Adipocyte (in vitro differentiated cells): ENCODE measurements around the gene AUTS2.
A peak's percentile ranks its signal among the peaks of the same experiment; 100 is the strongest.

ENCODE experiments used
- DNase-seq: peaks from one replicate; pipeline ENCODE4 v3.0.0-alpha.2; 2015; ENCODE audit warnings: low read depth
- H3K27me3 ChIP-seq: replicated peaks from 2 replicates; pipeline ENCODE4 v1.7.0; 2013; ENCODE audit warnings: mild to moderate bottlenecking, low read length, moderate library complexity; ENCODE audit not compliant: control insufficient read depth, insufficient read depth
- H3K36me3 ChIP-seq: 2 replicates; pipeline ENCODE4 v1.7.0; 2013; ENCODE audit warnings: low read length, mild to moderate bottlenecking, moderate library complexity; ENCODE audit not compliant: control insufficient read depth, insufficient read depth, severe bottlenecking
- H3K4me1 ChIP-seq: 2 replicates; pipeline ENCODE4 v1.7.0; 2013; ENCODE audit warnings: mild to moderate bottlenecking, low read length, moderate library complexity; ENCODE audit not compliant: control insufficient read depth, insufficient read depth
- H3K4me3 ChIP-seq: 2 replicates; pipeline ENCODE4 v1.7.0; 2013; ENCODE audit warnings: mild to moderate bottlenecking, low read length, moderate library complexity
- H3K9ac ChIP-seq: 2 replicates; pipeline ENCODE4 v1.7.0; 2013; ENCODE audit warnings: mild to moderate bottlenecking, low read length, moderate library complexity
- H3K9me3 ChIP-seq: 2 replicates; pipeline ENCODE4 v1.7.0; 2013; ENCODE audit warnings: mild to moderate bottlenecking, low read length, moderate library complexity; ENCODE audit not compliant: control insufficient read depth

Gene AUTS2

GRCh38 chr7:70303309-70303708 lies 705.0 kb downstream of the AUTS2 start:
- Histone ChIP-seq H3K4me1 (no peaks in the 10 kb centered on the region), H3K36me3 (no peaks in the 10 kb centered on the region), H3K4me3 (no peak overlapping the region), H3K9ac (no peak overlapping the region), H3K27me3 (no peaks in the 10 kb centered on the region), H3K9me3 (no peaks in the 10 kb centered on the region)
- DNase-seq: no peak

- Histone ChIP-seq H3K36me3 (no peaks in the 10 kb centered on the region), H3K4me1 (no peaks in the 10 kb centered on the region), H3K4me3 (no peak overlapping the region), H3K9ac (no peak overlapping the region), H3K9me3 (no peaks in the 10 kb centered on the region), H3K27me3 (no peaks in the 10 kb centered on the region)
- DNase-seq: no peak
Observed at GRCh38 chr7:70303780-70304179, 705.5 kb downstream of the AUTS2 start.

- Histone ChIP-seq H3K9me3 (no peaks in the 10 kb centered on the region), H3K36me3 (no peaks in the 10 kb centered on the region), H3K4me3 (no peak overlapping the region), H3K4me1 (no peaks in the 10 kb centered on the region), H3K27me3 (no peaks in the 10 kb centered on the region), H3K9ac (no peak overlapping the region)
- no peak for DNase-seq
Observed at GRCh38 chr7:70306173-70306572, 707.9 kb downstream of the AUTS2 start.

GRCh38 chr7:70307544-70308106 lies 709.4 kb downstream of the AUTS2 start:
- H3K4me3 ChIP-seq: no peak overlapping the region
- no peaks in the 10 kb centered on the region for H3K27me3 ChIP-seq
- H3K9ac ChIP-seq: no peak overlapping the region
- no peaks in the 10 kb centered on the region for H3K9me3 ChIP-seq
- DNase-seq: no peak
- H3K4me1 ChIP-seq: no peaks in the 10 kb centered on the region
- no peaks in the 10 kb centered on the region for H3K36me3 ChIP-seq

GRCh38 chr7:70312336-70312735 lies 714.1 kb downstream of the AUTS2 start:
- Histone ChIP-seq H3K4me3 (no peak overlapping the region), H3K9ac (no peak overlapping the region), H3K27me3 (no peaks in the 10 kb centered on the region), H3K36me3 (no peaks in the 10 kb centered on the region), H3K4me1 (peaks cover 7% of the 10 kb centered on the region), H3K9me3 (no peaks in the 10 kb centered on the region)
- DNase-seq: no peak

GRCh38 chr7:70313271-70313670 lies 715.0 kb downstream of the AUTS2 start:
- Histone ChIP-seq H3K9me3 (no peaks in the 10 kb centered on the region), H3K27me3 (no peaks in the 10 kb centered on the region), H3K4me3 (no peak overlapping the region), H3K36me3 (no peaks in the 10 kb centered on the region), H3K9ac (no peak overlapping the region), H3K4me1 (peaks cover 11% of the 10 kb centered on the region)
- no peak for DNase-seq

GRCh38 chr7:70313687-70314086 lies 715.4 kb downstream of the AUTS2 start:
- peaks cover 11% of the 10 kb centered on the region for H3K4me1 ChIP-seq

GRCh38 chr7:70314221-70314620 lies 715.9 kb downstream of the AUTS2 start:
- peaks cover 11% of the 10 kb centered on the region for H3K4me1 ChIP-seq
- H3K9ac ChIP-seq: no peak overlapping the region
- no peaks in the 10 kb centered on the region for H3K36me3 ChIP-seq
- H3K9me3 ChIP-seq: no peaks in the 10 kb centered on the region
- no peak overlapping the region for H3K4me3 ChIP-seq
- H3K27me3 ChIP-seq: no peaks in the 10 kb centered on the region
- DNase-seq: no peak

More at GRCh38 chr7:70313687-70314086, 715.4 kb downstream of the AUTS2 start:
- H3K4me3 ChIP-seq: no peak overlapping the region
- no peaks in the 10 kb centered on the region for H3K27me3 ChIP-seq
- no peak overlapping the region for H3K9ac ChIP-seq
- no peaks in the 10 kb centered on the region for H3K36me3 ChIP-seq
- no peaks in the 10 kb centered on the region for H3K9me3 ChIP-seq
- DNase-seq: no peak

- Histone ChIP-seq H3K36me3 (no peaks in the 10 kb centered on the region), H3K9me3 (no peaks in the 10 kb centered on the region), H3K4me1 (peaks cover 11% of the 10 kb centered on the region), H3K27me3 (no peaks in the 10 kb centered on the region), H3K9ac (no peak overlapping the region), H3K4me3 (no peak overlapping the region)
- DNase-seq: no peak
Observed at GRCh38 chr7:70316745-70317144, 718.5 kb downstream of the AUTS2 start.

GRCh38 chr7:70317356-70317755 lies 719.1 kb downstream of the AUTS2 start:
- Histone ChIP-seq H3K36me3 (no peaks in the 10 kb centered on the region), H3K4me3 (no peak overlapping the region), H3K27me3 (no peaks in the 10 kb centered on the region), H3K4me1 (peaks cover 11% of the 10 kb centered on the region), H3K9ac (no peak overlapping the region), H3K9me3 (no peaks in the 10 kb centered on the region)
- peak; percentile 40 for DNase-seq

GRCh38 chr7:70318511-70318910 lies 720.2 kb downstream of the AUTS2 start:
- Histone ChIP-seq H3K4me1 (peaks cover 15% of the 10 kb centered on the region), H3K4me3 (no peak overlapping the region), H3K27me3 (no peaks in the 10 kb centered on the region), H3K9ac (no peak overlapping the region), H3K36me3 (no peaks in the 10 kb centered on the region), H3K9me3 (no peaks in the 10 kb centered on the region)
- no peak for DNase-seq

GRCh38 chr7:70319057-70319456 lies 720.8 kb downstream of the AUTS2 start:
- Histone ChIP-seq H3K9me3 (no peaks in the 10 kb centered on the region), H3K4me3 (no peak overlapping the region), H3K36me3 (no peaks in the 10 kb centered on the region), H3K4me1 (peaks cover 15% of the 10 kb centered on the region), H3K9ac (no peak overlapping the region), H3K27me3 (no peaks in the 10 kb centered on the region)
- no peak for DNase-seq
